Spleen (tissue), 11 donors: ENCODE measurements around the gene YWHAQ. TPM values are rescaled to one million over a fixed set of nuclear protein-coding genes. Genes with fewer than 3 reads are reported as not detected.
A peak's percentile ranks its signal among the peaks of the same experiment; 100 is the strongest.

Source experiments
- DNase-seq: peaks from one replicate; pipeline ENCODE4 v3.0.0-alpha.2; 2020
- H3K27ac ChIP-seq, 8 donors: fragments of 200-600 bp; sonication (generic) in 7 of 8; 1 replicate in 4 of 8; 2 replicates in 4 of 8; pipeline versions ENCODE4 v1.5.0 to v1.8.0; 2016 to 2021; ENCODE audit warnings: inconsistent platforms in 4 of 8, mild to moderate bottlenecking in 4 of 8, moderate library complexity in 1 of 8
- H3K27me3 ChIP-seq, 7 donors: fragments of 200-600 bp; sonication (generic) in 6 of 7; replicated peaks in 1 of 7; 1 replicate in 4 of 7; 2 replicates in 3 of 7; pipeline versions ENCODE4 v1.5.0 to v1.8.0; 2016 to 2021; ENCODE audit warnings: inconsistent platforms in 3 of 7, mild to moderate bottlenecking in 1 of 7
- H3K36me3 ChIP-seq, 6 donors: fragments of 200-600 bp; sonication (generic) in 5 of 6; 1 replicate in 4 of 6; 2 replicates in 2 of 6; pipeline versions ENCODE4 v1.5.0 to v1.8.0; 2016 to 2021; ENCODE audit warnings: inconsistent platforms in 2 of 6
- H3K4me1 ChIP-seq, 6 donors: fragments of 200-600 bp; sonication (generic) in 5 of 6; 1 replicate in 3 of 6; 2 replicates in 3 of 6; pipeline versions ENCODE4 v1.5.0 to v1.8.0; 2016 to 2021; ENCODE audit warnings: inconsistent platforms in 3 of 6
- H3K4me3 ChIP-seq, 8 donors: fragments of 200-600 bp; sonication (generic) in 7 of 8; 1 replicate in 4 of 8; 2 replicates in 4 of 8; pipeline versions ENCODE4 v1.5.0 to v1.8.0; 2016 to 2021; ENCODE audit warnings: inconsistent platforms in 4 of 8, mild to moderate bottlenecking in 4 of 8, moderate library complexity in 2 of 8
- H3K9me3 ChIP-seq, 8 donors: fragments of 200-600 bp; sonication (generic) in 7 of 8; 1 replicate in 4 of 8; 2 replicates in 4 of 8; pipeline versions ENCODE4 v1.5.0 to v1.8.0; 2016 to 2021; ENCODE audit warnings: inconsistent platforms in 4 of 8
- CTCF ChIP-seq, 11 experiments: fragments of 200-600 bp in 7 of 11; fragments of 450-650 bp in 4 of 11; sonication (generic) in 4 of 11; IDR thresholded peaks in 8 of 11; conservative IDR thresholded peaks in 3 of 11; 1 replicate in 7 of 11; 2 replicates in 4 of 11; pipeline versions ENCODE4 v1.4.0 to v1.8.0; 2016 to 2021; ENCODE audit warnings: antibody characterized with exemption in 11 of 11, inconsistent platforms in 4 of 11, mild to moderate bottlenecking in 1 of 11
- POLR2A ChIP-seq, 3 donors: fragments of 450-650 bp; IDR thresholded peaks; one replicate each; pipeline ENCODE4 v1.5.1; 2017; ENCODE audit warnings: antibody characterized with exemption in 3 of 3, mild to moderate bottlenecking in 1 of 3
- POLR2AphosphoS5 ChIP-seq, 3 donors: sonication (generic); formaldehyde crosslinking; IDR thresholded peaks; one replicate each; pipeline ENCODE4 v1.5.1; 2017; ENCODE audit warnings: antibody characterized with exemption in 3 of 3
- WGBS, 5 donors: extraction: QIAGEN DNeasy Blood & Tissue Kit in 3 of 5; methylation state at CpG; one replicate each; pipeline versions ENCODE4 v1.1.5 to v1.1.7; 2013 to 2018; 5-methylcytosine and 5-hydroxymethylcytosine counted together
- intact Hi-C: fragments of 100-400 bp; cut with DNase I; formaldehyde crosslinking; loops from one replicate; pipeline ENCODE4 v1.15.0; 2023; ENCODE audit warnings: low total_unique reads
- polyA plus RNA-seq, 3 donors: library from polyadenylated mRNA; stranded (reverse); fragments of 200-250 nt; gene quantifications; one replicate each; pipeline ENCODE4 v1.2.1, GENCODE V29; 2013
- total RNA-seq, 7 donors: library from RNA; depleted of rRNA in 3 of 7; stranded (reverse); fragments of >200 nt in 3 of 7; fragmentation: NEBNext Ultra II Directional in 4 of 7; extraction: Animal tissue kit (Norgen Biotek cat#: 25700) in 4 of 7; gene quantifications; one replicate each; pipeline versions ENCODE4 v1.1.0 to v1.2.1, GENCODE V29; 2016 to 2021
- donor health status: healthy with polysubstance abuse.
- donor health status: DM: no; HTN: no; CAD: no; lungs with moderate emphysema.
- donor health status: DM: no; HTN: no; CAD: no.
- donor health status: Bipolar disorder and iron deficiency.
- donor health status: healthy.
- donor health status: DM: no; HTN: no; CAD: no.
- donor health status: DM: yes; HTN: yes; CAD: no.

The YWHAQ gene
- total and polyA plus RNA-seq, 10 donors: 69.0 to 162 (median 132) TPM

- DNase-seq: no peak
- Histone ChIP-seq H3K9me3 (no peaks in the 10 kb centered on the region), H3K27ac (no peak overlapping the region), H3K27me3 (no peaks in the 10 kb centered on the region), H3K36me3 (no peaks in the 10 kb centered on the region), H3K4me1 (peaks cover 0 to 20% (median 0%) of the 10 kb centered on the region in 6 donors), H3K4me3 (no peak overlapping the region)
- 89 to 94% (median 91%) methylated on average over 7 of the region's 7 CpGs for WGBS, 5 donors
- intact Hi-C loops: no loop called here
- TF ChIP-seq POLR2A (IDR thresholded peaks at IDR 0.05) (no peak), CTCF (IDR thresholded peaks at IDR 0.05 in 8 of 11, conservative IDR thresholded peaks at IDR 0.05 in 3 of 11) (no peak), POLR2AphosphoS5 (IDR thresholded peaks at IDR 0.05) (no peak)
Observed at GRCh38 chr2:9644021-9644420, 13.2 kb upstream of the YWHAQ start.

GRCh38 chr2:9641641-9642040 is 10.8 kb upstream of the YWHAQ start:
- Histone ChIP-seq H3K9me3 (no peaks in the 10 kb centered on the region), H3K36me3 (no peaks in the 10 kb centered on the region), H3K4me3 (peak overlapping the region in 1 of 8 donors; percentile 39), H3K4me1 (peaks cover 0 to 27% (median 2%) of the 10 kb centered on the region in 6 donors), H3K27ac (no peak overlapping the region), H3K27me3 (no peaks in the 10 kb centered on the region)
- 41 to 77% (median 64%) methylated on average over 4 of the region's 4 CpGs for WGBS, 5 donors
- TF ChIP-seq CTCF (IDR thresholded peaks at IDR 0.05 in 8 of 11, conservative IDR thresholded peaks at IDR 0.05 in 3 of 11) (no peak), POLR2A (IDR thresholded peaks at IDR 0.05) (no peak), POLR2AphosphoS5 (IDR thresholded peaks at IDR 0.05) (no peak)
- no peak for DNase-seq
- intact Hi-C loops: no loop called here

GRCh38 chr2:9640403-9641104 is 9.8 kb upstream of the YWHAQ start:
- DNase-seq: no peak
- Histone ChIP-seq H3K4me1 (peaks cover 0 to 27% (median 2%) of the 10 kb centered on the region in 6 donors), H3K9me3 (no peaks in the 10 kb centered on the region), H3K27me3 (no peaks in the 10 kb centered on the region), H3K36me3 (no peaks in the 10 kb centered on the region), H3K4me3 (no peak overlapping the region), H3K27ac (no peak overlapping the region)
- TF ChIP-seq POLR2A (IDR thresholded peaks at IDR 0.05) (no peak), CTCF (IDR thresholded peaks at IDR 0.05 in 8 of 11, conservative IDR thresholded peaks at IDR 0.05 in 3 of 11) (no peak), POLR2AphosphoS5 (IDR thresholded peaks at IDR 0.05) (no peak)
- intact Hi-C loops: no loop called here
- WGBS, 5 donors: 79 to 94% (median 86%) methylated on average over 14 of the region's 14 CpGs

- Histone ChIP-seq H3K27ac (no peak overlapping the region), H3K4me1 (peaks cover 0 to 27% (median 2%) of the 10 kb centered on the region in 6 donors), H3K27me3 (no peaks in the 10 kb centered on the region), H3K4me3 (no peak overlapping the region), H3K36me3 (no peaks in the 10 kb centered on the region), H3K9me3 (no peaks in the 10 kb centered on the region)
- TF ChIP-seq CTCF (IDR thresholded peaks at IDR 0.05 in 8 of 11, conservative IDR thresholded peaks at IDR 0.05 in 3 of 11) (no peak), POLR2A (IDR thresholded peaks at IDR 0.05) (no peak), POLR2AphosphoS5 (IDR thresholded peaks at IDR 0.05) (no peak)
- WGBS, 5 donors: 95 to 99% (median 96%) methylated on average over 9 to 11 of the region's 11 CpGs
- no peak for DNase-seq
- intact Hi-C loops: no loop called here
Observed at GRCh38 chr2:9639740-9640343, 9.0 kb upstream of the YWHAQ start.
